HG02798 (cell line): ENCODE data around the gene MEA1.
"Not testable (repeated sequence)": the region's sequence is repeated elsewhere in the genome, so short reads cannot be mapped to it uniquely, and the experiment has no call there.

Experiments
- ATAC-seq: cut with Tn5 transposase; IDR thresholded peaks from one replicate; pipeline ENCODE4 v1.9.1; 2021; ENCODE audit warnings: mild to moderate bottlenecking; ENCODE audit not compliant: unreplicated experiment, poor library complexity

The MEA1 gene

DNA sequence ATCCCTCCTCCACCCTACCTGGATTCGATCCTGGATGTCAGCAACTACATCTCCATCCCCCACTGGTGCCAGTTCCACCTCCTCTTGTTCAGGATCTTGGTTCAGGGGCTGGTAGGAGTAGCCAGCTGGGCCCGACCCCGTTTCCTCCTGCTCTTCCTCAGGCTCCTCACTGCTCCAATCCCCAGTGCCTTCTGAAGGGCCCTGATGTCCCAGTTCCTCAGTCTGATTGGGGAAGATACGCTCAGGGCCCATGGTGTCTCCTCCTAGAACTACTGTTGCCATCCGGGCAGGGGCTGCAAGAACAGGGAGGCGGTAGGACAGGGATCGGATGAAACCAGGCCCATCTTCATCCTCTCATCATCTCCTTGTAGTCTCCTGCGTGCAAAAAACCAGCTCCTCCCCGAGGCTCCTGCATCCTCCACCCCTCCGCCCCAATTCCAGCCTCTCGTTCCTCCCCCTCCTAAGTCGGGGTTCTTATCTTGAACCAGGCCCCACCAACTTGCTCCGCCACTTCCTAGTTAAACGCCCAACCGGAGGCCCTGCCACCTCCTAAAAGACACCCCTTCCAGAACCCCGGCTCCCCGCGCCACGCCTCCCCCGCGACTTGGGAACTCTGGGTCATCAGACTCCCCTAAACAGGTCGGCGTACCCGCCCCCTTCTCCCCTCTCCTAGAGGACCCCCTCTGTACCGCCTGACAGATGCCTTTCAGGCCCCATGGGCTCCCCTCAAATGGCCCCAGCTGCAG, 476 bp downstream of the MEA1 start:
- no peak for ATAC-seq

DNA sequence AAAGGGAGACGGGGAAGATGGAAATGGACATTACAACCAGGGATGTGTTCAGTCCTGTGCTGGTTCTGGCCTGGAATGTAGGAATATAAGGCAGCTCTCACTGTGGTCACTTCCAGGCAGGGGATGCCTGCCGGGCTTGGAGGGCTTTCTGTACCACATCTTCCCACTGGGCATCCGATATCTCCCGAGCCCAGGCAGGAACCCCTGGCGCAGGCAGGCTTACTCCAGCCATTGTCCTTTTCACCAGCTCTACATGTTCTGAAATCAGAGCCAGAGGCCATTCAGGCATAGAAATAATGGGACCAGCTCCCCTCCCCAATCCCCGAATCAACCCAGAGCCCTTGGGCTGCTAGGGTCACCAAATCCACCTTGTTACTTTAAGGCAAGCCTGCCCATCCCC, 1.4 kb downstream of the MEA1 start:
- no peak for ATAC-seq

DNA sequence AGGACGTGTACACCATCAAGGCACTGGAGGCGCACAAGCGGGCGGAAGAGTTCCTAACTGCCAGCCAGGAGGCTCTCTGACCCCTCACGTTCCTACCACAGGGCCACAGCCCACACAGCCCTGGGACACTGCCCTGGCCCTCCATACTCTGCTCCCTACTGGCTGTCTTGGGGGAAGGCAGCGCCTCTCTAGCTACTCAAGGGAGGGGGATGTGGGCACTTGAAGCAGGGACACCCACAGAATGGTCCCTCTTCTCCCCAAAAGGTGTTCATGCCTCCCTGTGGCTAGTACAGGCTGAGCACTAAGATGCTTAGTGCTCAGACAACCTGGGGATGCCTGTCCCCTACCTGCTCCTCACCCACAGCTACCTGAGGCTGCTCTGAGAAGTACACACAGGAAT, 2.5 kb downstream of the MEA1 start:
- ATAC-seq = no peak

DNA sequence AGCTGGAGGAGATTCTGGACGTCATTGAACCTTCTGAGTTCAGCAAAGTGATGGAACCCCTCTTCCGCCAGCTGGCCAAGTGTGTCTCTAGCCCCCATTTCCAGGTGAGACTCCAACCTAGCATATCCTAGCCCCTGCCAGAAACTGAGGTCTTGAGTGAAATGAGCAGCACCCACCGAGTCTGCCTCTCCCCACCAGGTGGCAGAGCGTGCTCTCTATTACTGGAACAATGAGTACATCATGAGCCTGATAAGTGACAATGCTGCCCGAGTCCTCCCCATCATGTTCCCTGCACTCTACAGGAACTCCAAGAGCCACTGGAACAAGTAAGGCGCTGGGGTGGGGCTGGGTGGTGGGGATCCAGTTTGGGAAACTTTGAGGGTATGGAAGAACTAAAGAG, 4.6 kb downstream of the MEA1 start:
- no peak for ATAC-seq

DNA sequence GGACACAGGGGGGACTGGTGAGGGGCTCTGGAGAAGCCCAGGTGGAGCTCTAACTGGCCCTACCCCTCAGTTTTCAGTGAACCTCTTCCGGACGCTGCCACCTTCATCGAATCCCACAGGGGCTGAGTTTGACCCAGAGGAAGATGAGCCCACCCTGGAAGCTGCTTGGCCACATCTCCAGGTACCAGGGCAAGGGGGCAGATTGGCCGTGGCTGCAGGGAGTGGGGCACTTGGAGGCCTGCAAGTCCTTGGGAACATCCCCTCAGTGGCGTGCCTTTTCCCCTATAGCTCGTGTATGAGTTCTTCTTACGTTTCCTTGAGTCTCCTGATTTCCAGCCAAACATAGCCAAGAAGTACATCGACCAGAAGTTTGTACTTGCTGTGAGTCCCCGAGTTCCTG, 6.6 kb downstream of the MEA1 start:
- no peak for ATAC-seq

DNA sequence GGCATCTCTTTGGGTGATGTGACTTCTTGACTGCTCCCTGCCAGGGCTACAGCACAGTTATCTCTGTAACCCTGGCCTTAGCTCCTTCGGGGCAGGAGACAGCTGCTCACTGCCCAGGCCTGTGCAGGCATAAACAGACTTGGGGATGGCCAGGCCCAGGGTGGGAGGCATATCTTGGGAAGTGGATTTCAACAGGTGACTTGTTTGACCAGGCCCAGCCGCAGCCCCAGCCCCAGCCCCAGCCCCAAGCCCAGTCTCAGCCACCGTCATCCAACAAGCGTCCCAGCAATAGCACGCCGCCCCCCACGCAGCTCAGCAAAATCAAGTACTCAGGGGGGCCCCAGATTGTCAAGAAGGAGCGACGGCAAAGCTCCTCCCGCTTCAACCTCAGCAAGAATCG, 7.5 kb downstream of the MEA1 start:
- ATAC-seq = no peak

DNA sequence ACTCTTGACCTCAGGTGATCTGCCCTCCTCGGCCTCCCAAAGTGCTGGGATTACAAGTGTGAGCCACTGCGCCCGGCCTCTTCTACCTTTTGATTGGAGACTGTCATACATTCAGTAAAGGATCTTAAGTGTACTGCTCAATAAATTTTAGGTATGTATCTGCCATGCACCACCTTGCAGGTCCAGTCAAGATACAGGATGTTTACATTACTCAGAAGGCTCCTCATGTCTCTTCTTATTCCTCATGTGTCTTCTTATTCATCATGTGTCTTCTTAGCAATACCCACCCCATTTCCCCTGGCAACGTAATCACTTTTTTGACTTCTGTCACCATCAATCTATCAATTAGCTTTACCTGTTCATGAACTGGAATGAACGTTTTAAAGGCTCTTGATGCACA, 7.9 kb downstream of the MEA1 start:
- ATAC-seq = no peak

DNA sequence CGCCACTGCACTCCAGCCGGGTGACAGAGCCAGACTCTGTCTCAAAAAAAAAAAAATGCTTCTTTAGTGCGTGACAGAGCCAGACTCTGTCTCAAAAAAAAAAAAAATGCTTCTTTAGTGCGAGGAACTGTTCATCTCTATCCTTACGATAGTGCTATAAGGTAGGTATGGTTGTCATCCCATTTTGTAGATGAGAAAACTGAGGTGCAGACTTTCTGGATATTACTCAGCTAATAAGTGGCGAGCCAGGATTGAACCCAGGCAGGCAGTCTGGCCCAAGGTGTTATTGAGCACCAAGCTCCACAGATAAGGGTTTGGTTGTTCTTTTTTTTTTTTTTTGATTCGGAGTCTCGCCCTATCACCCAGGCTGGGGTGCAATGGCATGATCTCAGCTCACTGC, 11.9 kb downstream of the MEA1 start:
- ATAC-seq = no peak

DNA sequence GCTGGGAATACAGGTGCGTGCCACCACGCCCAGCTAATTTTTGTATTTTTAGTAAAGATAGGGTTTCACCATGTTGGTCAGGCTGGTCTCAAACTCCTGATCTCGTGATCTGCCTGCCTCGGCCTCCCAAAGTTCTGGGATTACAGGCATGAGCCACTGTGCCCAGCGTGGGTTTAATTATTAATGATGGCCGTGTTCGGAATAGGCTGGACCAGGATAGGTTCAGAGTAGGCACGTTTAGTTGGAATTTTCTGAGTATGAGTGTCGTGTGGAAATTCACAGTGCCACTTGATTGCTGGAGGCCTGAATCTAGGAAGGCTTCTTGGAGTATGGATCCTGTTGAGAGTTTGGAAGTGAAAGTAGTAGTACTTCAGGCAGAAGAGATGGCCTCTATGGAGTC, 15.5 kb downstream of the MEA1 start:
- not testable (repeated sequence) for ATAC-seq

DNA sequence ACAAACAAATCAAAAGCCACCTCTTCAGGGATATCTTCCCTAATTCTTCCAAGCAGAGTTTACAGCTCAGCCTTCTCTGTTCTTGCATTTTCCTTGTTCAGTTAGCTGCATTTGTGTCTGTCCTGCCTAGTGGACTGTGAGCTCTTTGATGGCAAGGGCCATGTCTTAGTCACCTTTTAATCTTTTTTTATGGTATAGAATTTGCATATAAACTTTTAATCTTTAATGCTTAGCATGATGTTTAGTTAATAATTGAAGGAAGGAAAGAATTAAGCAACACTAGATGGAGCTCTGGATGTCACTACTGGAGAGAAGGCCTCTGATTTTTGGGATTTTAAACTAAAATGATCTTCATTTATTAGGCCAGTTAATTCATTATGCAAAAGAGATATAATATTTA, 17.2 kb downstream of the MEA1 start:
- ATAC-seq = no peak

DNA sequence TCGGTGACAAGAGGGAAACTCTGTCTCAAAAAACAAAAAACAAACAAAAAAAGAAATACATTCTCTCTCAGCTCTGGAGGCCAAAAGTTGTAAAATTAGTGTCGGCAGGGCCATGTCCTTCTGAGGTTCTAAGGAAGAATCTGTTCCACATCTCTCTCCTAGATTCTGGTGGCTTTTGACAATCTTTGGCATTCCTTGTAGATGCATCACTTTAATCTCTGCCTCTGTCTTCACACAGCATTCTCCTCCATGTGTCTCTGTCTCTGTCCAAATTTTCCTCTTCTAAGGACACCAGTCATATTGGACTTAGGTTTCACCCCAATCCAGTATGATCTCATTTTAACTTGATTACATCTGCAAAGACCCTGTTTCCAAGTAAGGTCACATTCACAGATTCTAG, 20.3 kb downstream of the MEA1 start:
- no peak for ATAC-seq

DNA sequence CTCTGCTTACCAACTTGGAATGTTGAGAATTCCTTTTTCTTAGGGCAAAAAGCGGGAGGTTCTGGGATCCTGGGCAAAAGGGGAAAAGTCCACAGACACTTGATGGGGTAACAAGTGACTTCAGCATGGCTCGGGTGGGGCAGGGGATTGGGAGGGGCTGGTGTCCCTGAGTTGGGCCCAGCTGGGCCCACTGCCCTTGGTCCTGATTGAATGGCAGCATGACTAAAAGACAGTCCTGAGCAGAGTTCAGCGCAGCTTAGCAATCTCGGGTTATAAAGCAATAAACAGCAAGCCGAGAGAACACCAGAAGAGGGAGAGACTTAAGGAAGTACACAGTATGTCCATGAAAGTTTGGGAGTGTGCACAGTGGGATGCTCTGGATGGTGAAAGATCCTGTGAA, 23.8 kb downstream of the MEA1 start:
- no peak for ATAC-seq

DNA sequence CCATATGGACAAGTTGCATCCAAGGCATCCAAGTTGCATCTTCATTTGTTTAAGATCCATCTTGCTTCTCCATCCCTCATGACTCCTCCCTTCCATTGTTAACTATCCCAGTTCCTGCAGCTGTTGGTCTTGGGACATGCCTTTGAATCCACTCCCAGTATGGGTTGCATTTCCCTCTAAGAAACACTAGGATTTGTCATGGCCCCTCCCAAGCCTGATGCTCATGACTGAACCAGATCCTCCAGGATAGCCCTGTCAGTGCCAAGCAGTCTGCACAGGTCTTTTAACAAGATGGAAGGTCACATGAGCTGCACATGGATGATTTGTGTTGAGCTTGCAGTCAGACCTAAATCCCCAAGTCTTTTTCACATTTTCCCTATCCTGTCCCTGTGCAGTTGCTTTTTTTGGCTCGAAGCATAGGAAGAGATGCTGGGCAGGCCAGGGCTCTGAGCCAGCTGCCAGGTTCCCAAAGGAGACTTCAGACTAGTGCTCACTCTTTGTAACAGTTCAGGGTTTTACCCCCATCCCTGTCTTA, 25.2 kb downstream of the MEA1 start:
- no peak for ATAC-seq

DNA sequence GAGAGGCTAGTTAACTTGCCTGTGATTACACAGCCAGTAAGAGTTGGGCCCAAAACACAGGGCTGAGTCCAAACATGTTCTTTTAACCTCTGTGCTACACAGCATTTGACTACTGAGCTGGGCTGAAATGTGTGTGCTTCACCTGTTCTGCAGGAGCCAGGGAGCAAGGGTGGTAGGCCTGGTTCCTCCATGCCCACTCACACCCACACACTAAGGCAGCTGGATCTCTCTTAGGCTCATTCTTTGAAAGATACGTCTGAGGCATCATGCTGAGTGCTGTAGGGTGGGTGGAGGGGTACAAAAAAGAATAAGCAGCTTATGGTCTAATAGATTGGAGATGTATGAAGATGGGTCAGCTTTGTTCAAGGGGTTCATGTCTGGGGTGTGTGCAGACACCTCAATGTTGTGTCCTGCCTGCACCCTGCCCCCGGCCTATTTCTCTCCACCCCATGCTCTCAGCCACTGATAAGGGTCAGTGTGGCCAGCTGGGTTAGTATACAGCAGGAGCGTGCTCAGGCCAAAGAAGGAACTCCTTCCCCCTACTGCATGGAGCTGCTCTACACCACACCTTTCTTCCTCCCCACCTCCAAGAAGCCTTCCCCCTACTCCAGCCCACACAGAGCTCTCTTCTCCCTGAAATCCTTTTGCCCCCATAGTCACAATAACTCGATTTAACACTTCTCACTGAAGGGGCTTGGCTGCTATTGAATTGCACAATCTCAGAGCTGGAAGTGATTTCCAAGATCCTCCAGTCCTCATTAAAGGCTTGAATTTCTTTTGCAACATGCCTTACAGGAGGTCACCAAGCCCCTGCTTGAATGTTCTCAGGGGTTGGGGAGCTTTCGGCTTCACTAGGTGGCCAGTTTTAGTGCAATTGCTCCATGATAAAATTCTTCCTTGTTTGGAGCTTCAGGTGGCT, 26.0 kb downstream of the MEA1 start:
- no peak for ATAC-seq

DNA sequence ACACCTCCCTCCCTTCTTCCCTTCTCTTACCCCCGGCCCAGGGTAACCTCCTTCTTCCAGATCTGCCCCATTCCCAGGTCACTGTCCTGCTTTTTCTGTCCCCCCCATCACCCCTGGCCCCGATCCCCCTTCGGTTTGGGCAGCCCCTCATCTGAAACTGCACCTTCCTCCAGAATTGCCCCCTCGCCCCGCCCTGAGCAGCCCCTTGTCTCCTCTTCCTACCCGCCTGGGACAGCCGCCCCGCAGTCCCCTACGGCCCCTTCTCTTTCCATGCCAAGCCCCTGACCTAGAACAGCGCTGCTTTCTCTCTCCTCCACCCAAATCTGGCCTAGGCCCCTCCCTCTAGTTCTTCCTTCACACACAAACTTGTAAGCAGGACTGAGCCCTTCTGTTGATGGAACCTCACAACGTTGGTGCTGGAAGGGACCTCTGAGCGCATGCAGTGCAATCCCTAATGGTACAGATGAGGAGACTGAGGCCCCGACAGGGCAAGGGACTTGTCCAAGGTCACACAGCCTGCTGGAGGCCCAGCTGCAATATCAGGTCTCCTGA, 28.7 kb downstream of the MEA1 start:
- ATAC-seq = no peak

DNA sequence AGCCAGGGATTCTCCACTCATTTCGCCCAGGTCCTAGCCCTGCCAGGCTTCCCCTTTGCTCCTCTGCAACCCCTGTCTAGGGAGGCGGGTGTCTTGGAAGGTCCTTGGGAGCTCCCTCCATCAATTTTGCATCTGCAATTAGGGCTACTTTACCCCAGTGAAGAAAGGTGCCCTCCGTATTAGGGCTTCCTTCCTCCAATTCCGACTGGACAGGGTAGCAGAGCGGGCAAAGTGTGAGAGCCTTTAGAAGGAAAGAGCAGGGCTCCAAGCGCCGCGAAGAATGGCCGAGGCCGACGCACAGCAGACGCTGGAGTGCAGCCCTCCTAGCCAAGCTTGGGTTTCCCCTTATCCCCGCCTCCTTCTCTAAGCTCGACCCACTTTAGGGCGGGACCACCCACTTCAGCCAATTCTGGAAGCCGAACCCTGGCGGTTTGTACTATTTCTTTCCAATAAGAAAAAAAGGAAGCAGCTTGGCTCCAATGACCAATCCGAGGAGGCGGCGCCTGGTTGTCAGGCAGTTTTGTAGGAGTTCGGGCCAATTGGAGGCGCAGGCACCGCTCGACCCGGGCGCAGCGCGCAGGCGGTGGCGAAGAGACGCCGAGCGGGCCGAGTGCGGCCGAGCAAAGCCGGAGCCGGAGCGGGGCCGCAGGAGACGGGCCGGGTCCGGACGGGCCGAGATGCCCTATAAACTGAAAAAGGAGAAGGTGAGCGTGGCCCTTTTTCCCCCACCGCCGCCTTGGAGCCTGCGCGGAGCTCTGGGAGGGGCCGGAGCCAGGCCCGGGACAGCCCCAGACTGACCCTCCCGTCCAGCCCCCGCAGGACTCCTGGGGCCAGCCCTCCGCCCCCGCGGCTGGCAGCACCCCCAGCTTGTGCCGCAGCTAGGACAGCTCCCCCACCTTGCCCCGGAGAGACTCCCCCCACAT, 29.5 kb downstream of the MEA1 start, which contains the start of gene PPP2R5D:
TSS of gene PPP2R5D (plus strand) at position 570 of the 923 bp plus-strand sequence. CDS start at position 678, 108 bp downstream.
- ATAC-seq = peak; percentile 94

DNA sequence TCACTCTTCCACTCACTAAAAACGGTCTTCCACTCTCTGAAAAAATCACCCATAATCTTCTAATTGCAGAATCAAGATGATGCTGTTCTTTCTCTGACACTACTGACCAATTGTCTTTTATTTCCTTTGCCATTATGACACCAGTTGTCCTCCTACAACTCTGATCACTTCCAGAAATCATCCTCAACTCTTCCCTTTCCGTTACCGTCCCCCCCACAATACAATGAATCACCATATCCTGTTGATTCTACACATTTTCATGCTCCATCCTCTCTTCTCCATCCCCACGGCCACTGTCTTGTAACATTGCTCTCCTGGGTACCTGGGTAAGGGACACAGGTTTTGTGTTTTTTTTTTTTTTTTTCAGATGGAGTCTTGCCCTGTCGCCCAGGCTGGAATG, 31.9 kb downstream of the MEA1 start:
- no peak for ATAC-seq

DNA sequence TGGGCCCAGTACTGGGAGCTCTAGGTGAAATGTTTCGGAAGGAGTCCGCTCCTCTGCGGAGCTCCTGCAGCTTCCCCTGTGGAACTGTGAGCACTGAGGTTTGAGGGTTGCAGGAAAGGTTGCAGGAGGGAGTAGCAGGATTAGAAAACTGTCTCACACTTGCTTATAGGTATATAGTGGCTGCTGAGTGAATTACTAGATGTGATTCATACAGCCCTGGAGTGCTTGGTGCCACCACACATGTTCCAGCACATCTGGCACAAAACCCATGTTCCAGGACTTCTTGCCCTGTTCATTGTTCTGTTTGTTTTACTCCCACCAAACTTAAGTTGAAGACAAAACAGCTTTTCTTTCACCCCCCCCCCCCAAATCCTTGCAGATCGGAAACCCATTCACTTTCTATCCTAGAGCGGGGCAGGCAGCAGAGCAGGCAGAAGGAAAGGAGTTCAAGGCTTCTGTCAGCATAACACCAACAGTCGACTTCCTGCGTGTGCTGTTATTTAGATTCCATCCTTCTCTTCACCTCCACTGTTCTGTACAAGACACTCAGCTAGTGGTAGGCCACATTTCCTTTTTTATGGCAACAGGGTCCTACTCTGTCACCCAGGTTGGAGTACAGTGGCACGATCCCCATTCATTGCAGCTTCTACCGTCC, 34.1 kb downstream of the MEA1 start:
- no peak for ATAC-seq

DNA sequence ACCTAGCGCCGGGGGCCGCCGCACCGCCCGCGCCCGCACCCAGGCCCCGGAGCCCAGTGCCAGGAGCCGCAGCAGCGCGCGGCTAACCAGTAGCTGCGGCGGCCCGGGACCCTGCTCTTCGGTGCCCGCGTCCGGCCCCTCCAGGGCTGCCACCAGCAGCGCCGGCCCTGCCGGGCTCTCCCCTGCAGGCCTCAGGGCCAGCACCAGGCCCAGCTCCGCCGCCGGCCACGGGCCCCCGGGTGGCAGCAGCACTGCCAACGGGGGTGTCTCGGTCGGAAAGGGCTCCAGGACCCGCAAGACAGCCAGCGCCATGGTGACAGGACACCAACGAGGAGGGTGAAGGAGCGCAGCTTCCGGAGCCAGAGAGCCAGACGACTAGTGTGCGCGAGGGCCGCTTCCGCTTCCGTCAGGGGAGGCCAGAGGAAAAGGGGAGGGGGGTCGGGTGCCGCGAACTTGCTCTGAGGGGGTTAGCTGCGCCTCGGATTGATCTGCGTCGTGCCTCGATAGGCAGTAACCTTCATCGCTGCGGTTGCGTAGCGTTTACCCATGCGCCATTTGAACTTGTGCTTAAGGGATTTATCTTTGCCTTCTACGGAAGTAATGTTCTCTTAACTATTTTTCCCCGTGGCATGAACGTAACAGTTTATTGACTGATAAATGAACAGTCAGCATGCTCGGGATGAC, 34.8 kb downstream of the MEA1 start, which contains the start of gene PEX6:
TSS of gene PEX6 (minus strand) at position 343 of the 684 bp plus-strand sequence. CDS start at position 312, 31 bp downstream.
- ATAC-seq = peak; percentile 94
